Measurements from ENCODE around the gene FCSK.

The FCSK gene

GRCh38 chr16:70478912-70479341 lies 24.5 kb downstream of the FCSK start:
- peaks cover 39% of the 10 kb centered on the region for H3K4me1 Mint-ChIP-seq
- peak overlapping the region; percentile 34 to 72 for H3K27ac Mint-ChIP-seq
- DNase-seq, result no peak
- H3K4me3 Mint-ChIP-seq, result no peak overlapping the region
- no peaks in the 10 kb centered on the region for H3K27me3 Mint-ChIP-seq
- no peaks in the 10 kb centered on the region for H3K9me3 Mint-ChIP-seq
- ATAC-seq, result no peak

GRCh38 chr16:70480127-70481105 lies 26.0 kb downstream of the FCSK start:
- peak overlapping the region; percentile 25 to 34 for H3K27ac Mint-ChIP-seq
- peaks cover 37% of the 10 kb centered on the region for H3K4me1 Mint-ChIP-seq
- no peaks in the 10 kb centered on the region for H3K9me3 Mint-ChIP-seq
- no peak for ATAC-seq
- no peaks in the 10 kb centered on the region for H3K27me3 Mint-ChIP-seq
- no peak for DNase-seq
- H3K4me3 Mint-ChIP-seq, result no peak overlapping the region

- Mint-ChIP-seq H3K27ac (peak overlapping the region; percentile 41 to 44), H3K4me1 (peaks cover 21% of the 10 kb centered on the region), H3K4me3 (no peak overlapping the region), H3K9me3 (no peaks in the 10 kb centered on the region), H3K27me3 (no peaks in the 10 kb centered on the region)
- no peak for ATAC-seq
- DNase-seq, result no peak
These were observed 27.6 kb downstream of the FCSK start for GRCh38 chr16:70481929-70482536.

- Mint-ChIP-seq H3K4me3 (no peak overlapping the region), H3K9me3 (no peaks in the 10 kb centered on the region), H3K27me3 (no peaks in the 10 kb centered on the region), H3K27ac (peak overlapping the region in 1 of 2 donors; percentile 44), H3K4me1 (peaks cover 15% of the 10 kb centered on the region)
- ATAC-seq (peak; percentile 10), DNase-seq (no peak)
These were observed 28.2 kb downstream of the FCSK start for GRCh38 chr16:70482624-70483023.

GRCh38 chr16:70483426-70483825 lies 29.0 kb downstream of the FCSK start:
- H3K4me3 Mint-ChIP-seq, result no peak overlapping the region
- H3K27me3 Mint-ChIP-seq, result no peaks in the 10 kb centered on the region
- DNase-seq, result no peak
- no peak overlapping the region for H3K27ac Mint-ChIP-seq
- peaks cover 7% of the 10 kb centered on the region for H3K4me1 Mint-ChIP-seq
- H3K9me3 Mint-ChIP-seq, result no peaks in the 10 kb centered on the region
- no peak for ATAC-seq

- no peak overlapping the region for H3K27ac Mint-ChIP-seq
- DNase-seq, result no peak
- no peaks in the 10 kb centered on the region for H3K9me3 Mint-ChIP-seq
- no peaks in the 10 kb centered on the region for H3K27me3 Mint-ChIP-seq
- ATAC-seq, result no peak
- no peak overlapping the region for H3K4me3 Mint-ChIP-seq
- H3K4me1 Mint-ChIP-seq, result no peaks in the 10 kb centered on the region
These were observed 30.5 kb downstream of the FCSK start for GRCh38 chr16:70484867-70485266.

- H3K4me1 Mint-ChIP-seq, result peaks cover 20% of the 10 kb centered on the region
- no peak for ATAC-seq
- H3K27ac Mint-ChIP-seq, result peak overlapping the region in 1 of 2 donors; percentile 34
- H3K4me3 Mint-ChIP-seq, result no peak overlapping the region
- no peaks in the 10 kb centered on the region for H3K27me3 Mint-ChIP-seq
- no peak for DNase-seq
- no peaks in the 10 kb centered on the region for H3K9me3 Mint-ChIP-seq
These were observed 35.9 kb downstream of the FCSK start for GRCh38 chr16:70490261-70490660.

GRCh38 chr16:70493802-70494201 lies 39.4 kb downstream of the FCSK start:
- no peak for ATAC-seq
- no peaks in the 10 kb centered on the region for H3K9me3 Mint-ChIP-seq
- peaks cover 20% of the 10 kb centered on the region for H3K4me1 Mint-ChIP-seq
- no peak for DNase-seq
- peak overlapping the region in 1 of 2 donors; percentile 66 for H3K27ac Mint-ChIP-seq
- no peak overlapping the region for H3K4me3 Mint-ChIP-seq
- no peaks in the 10 kb centered on the region for H3K27me3 Mint-ChIP-seq

- no peaks in the 10 kb centered on the region for H3K9me3 Mint-ChIP-seq
- H3K27ac Mint-ChIP-seq, result peak overlapping the region in 1 of 2 donors; percentile 62
- DNase-seq, result no peak
- H3K4me1 Mint-ChIP-seq, result peaks cover 20% of the 10 kb centered on the region
- H3K4me3 Mint-ChIP-seq, result peak overlapping the region in 1 of 2 donors; percentile 27
- ATAC-seq, result peak; percentile 77
- H3K27me3 Mint-ChIP-seq, result no peaks in the 10 kb centered on the region
These were observed 39.9 kb downstream of the FCSK start for GRCh38 chr16:70494202-70494770.

- H3K4me1 Mint-ChIP-seq, result peaks cover 20% of the 10 kb centered on the region
- H3K4me3 Mint-ChIP-seq, result peak overlapping the region in 1 of 2 donors; percentile 29
- DNase-seq (no peak), ATAC-seq (peak; percentile 63)
- no peaks in the 10 kb centered on the region for H3K27me3 Mint-ChIP-seq
- H3K27ac Mint-ChIP-seq, result peak overlapping the region in 1 of 2 donors; percentile 62
- H3K9me3 Mint-ChIP-seq, result no peaks in the 10 kb centered on the region
These were observed 40.4 kb downstream of the FCSK start for GRCh38 chr16:70494777-70495176.

GRCh38 chr16:70495425-70496182 lies 41.2 kb downstream of the FCSK start:
- peaks cover 20% of the 10 kb centered on the region for H3K4me1 Mint-ChIP-seq
- DNase-seq (no peak), ATAC-seq (no peak)
- peak overlapping the region in 1 of 2 donors; percentile 40 for H3K27ac Mint-ChIP-seq
- H3K9me3 Mint-ChIP-seq, result no peaks in the 10 kb centered on the region
- H3K4me3 Mint-ChIP-seq, result no peak overlapping the region
- H3K27me3 Mint-ChIP-seq, result no peaks in the 10 kb centered on the region

- Mint-ChIP-seq H3K27me3 (no peaks in the 10 kb centered on the region), H3K9me3 (no peaks in the 10 kb centered on the region), H3K4me3 (no peak overlapping the region), H3K27ac (peak overlapping the region; percentile 40 to 71), H3K4me1 (peaks cover 20% of the 10 kb centered on the region)
- DNase-seq, result peak in 1 of 2 donors; percentile 33
- peak; percentile 87 for ATAC-seq
These were observed 42.1 kb downstream of the FCSK start for GRCh38 chr16:70496513-70496912.

GRCh38 chr16:70508752-70509151 lies 54.4 kb downstream of the FCSK start:
- Mint-ChIP-seq H3K4me1 (peaks cover 8% of the 10 kb centered on the region), H3K4me3 (no peak overlapping the region), H3K9me3 (no peaks in the 10 kb centered on the region), H3K27ac (peak overlapping the region in 1 of 2 donors; percentile 84), H3K27me3 (no peaks in the 10 kb centered on the region)
- ATAC-seq, result peak; percentile 49
- no peak for DNase-seq

- DNase-seq (no peak), ATAC-seq (no peak)
- Mint-ChIP-seq H3K4me3 (no peak overlapping the region), H3K27ac (peak overlapping the region in 1 of 2 donors; percentile 74), H3K4me1 (peaks cover 8% of the 10 kb centered on the region), H3K27me3 (no peaks in the 10 kb centered on the region), H3K9me3 (no peaks in the 10 kb centered on the region)
These were observed 55.8 kb downstream of the FCSK start for GRCh38 chr16:70510216-70510615.

- DNase-seq, result no peak
- Mint-ChIP-seq H3K4me3 (no peak overlapping the region), H3K27ac (peak overlapping the region in 1 of 2 donors; percentile 40), H3K27me3 (no peaks in the 10 kb centered on the region), H3K4me1 (peaks cover 8% of the 10 kb centered on the region), H3K9me3 (no peaks in the 10 kb centered on the region)
- ATAC-seq, result no peak
These were observed 57.4 kb downstream of the FCSK start for GRCh38 chr16:70511833-70512232.

Measured in stimulated activated naive CD8-positive, alpha-beta T cell treated with anti-CD3 and anti-CD28 coated beads, Interleukin-15, amount 100 ng/mL, for 72 hours (primary cell).